Inflammatory macrophage treated with lipopolysaccharide for 4 hours (primary cell): Measurements from ENCODE around the gene VPS11.

Source experiments
- DNase-seq: peaks from one replicate; pipeline ENCODE4 v3.0.0-alpha.2; 2020

The VPS11 gene

GRCh38 chr11:119126675-119127268 is 59.2 kb downstream of the VPS11 start:
- DNase-seq: no peak

GRCh38 chr11:119130662-119131061 is 63.0 kb downstream of the VPS11 start:
- no peak for DNase-seq
